ENCODE results near the gene SDR9C7.

The SDR9C7 gene

DNA sequence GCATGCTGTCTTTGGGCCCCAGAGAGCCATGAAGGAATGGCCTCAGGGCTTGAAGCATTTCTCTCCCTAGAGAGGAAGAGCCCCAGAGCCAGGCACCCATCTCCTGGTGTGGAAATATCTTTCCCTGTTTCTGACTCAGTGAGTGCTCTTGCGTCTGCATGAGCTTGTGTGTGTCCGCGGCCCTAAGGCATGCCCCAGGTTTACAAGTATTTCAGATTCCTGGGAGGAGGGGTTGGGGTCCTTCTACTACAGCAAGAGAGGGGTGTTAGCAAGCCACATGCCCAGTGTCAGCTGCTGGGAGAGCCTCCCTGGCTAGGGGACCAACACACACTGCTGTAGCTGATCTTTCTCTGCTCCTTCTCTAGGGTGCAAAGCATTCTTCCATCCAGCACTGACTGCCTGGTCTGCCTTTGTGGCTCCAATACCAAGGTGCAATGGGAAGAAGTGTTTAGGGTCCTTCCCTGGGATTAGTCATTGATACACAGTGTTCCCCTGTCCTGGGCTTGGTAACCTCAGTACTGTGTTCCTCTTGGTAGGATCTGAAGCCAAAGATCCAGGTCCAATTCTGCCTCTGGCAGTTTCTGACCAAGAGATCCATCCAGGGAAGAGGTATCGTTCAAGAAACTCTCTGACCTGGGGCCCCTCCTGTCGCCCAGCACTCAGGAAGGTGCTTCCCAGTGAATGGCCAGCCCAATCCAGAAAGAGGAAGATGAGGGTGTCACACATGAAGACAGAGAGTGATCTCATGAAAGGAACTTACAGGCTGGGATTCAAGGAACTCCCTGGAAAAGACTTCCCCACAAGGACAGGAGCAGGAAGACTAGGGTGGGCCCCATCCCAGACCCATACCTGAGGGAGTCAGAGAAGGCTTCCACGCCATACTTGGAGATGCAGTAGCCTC lies 20.1 kb upstream of the SDR9C7 start:
- TF ChIP-seq, protein P1, sequence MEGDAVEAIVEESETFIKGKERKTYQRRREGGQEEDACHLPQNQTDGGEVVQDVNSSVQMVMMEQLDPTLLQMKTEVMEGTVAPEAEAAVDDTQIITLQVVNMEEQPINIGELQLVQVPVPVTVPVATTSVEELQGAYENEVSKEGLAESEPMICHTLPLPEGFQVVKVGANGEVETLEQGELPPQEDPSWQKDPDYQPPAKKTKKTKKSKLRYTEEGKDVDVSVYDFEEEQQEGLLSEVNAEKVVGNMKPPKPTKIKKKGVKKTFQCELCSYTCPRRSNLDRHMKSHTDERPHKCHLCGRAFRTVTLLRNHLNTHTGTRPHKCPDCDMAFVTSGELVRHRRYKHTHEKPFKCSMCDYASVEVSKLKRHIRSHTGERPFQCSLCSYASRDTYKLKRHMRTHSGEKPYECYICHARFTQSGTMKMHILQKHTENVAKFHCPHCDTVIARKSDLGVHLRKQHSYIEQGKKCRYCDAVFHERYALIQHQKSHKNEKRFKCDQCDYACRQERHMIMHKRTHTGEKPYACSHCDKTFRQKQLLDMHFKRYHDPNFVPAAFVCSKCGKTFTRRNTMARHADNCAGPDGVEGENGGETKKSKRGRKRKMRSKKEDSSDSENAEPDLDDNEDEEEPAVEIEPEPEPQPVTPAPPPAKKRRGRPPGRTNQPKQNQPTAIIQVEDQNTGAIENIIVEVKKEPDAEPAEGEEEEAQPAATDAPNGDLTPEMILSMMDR (IDR thresholded peaks at IDR 0.05; ENCODE audit: low read length, missing control alignments), result no peak
- H3K4me3 ChIP-seq (replicated peaks; ENCODE audit: low read depth, low read length), result no peak overlapping the region
- DNase-seq (ENCODE audit: low read depth), result no peak

- TF ChIP-seq, protein P1 (IDR thresholded peaks at IDR 0.05; ENCODE audit: low read length, missing control alignments), result no peak
- H3K4me3 ChIP-seq (replicated peaks; ENCODE audit: low read depth, low read length), result no peak overlapping the region
- DNase-seq (ENCODE audit: low read depth), result no peak
Observed at GRCh38 chr12:56953314-56953713, 19.1 kb upstream of the SDR9C7 start.

DNA sequence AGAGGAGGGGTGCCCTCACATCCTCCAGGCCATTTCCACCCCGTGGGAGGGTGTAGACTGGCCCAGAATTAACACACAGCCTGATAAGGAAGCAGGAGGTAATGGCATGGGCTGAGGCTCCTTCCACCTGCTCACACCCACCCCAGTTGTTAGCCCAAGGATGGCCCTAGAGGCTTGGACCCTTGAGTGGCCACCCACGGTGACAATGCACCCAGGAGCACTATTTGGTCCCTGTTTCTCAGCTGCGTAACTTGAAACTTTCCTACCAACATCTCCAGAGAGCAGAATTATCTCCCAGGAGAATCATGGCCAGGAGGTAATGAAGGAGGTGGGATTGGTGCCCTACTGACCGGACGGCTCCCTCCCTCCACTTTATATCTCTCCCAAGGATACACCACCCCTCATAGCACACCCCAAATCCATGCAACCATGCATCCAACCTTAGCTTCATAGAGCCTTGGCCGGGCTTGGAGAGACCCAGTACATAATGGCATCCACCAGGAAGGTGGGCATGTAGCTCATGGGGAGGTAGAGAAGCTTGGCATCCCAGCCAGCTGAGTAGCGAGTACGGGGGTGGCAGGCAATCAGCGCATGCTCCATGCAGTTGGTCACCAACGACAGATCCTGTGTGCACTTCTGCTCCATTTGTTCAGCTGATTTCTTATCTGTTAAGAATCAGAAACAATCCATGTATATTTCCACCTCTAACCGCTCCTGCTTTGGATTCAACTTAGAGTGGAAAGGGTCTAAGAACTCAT lies 17.6 kb upstream of the SDR9C7 start:
- H3K4me3 ChIP-seq (replicated peaks; ENCODE audit: low read depth, low read length), result no peak overlapping the region
- TF ChIP-seq, protein P1 (IDR thresholded peaks at IDR 0.05; ENCODE audit: low read length, missing control alignments), result no peak
- DNase-seq (ENCODE audit: low read depth), result no peak

DNA sequence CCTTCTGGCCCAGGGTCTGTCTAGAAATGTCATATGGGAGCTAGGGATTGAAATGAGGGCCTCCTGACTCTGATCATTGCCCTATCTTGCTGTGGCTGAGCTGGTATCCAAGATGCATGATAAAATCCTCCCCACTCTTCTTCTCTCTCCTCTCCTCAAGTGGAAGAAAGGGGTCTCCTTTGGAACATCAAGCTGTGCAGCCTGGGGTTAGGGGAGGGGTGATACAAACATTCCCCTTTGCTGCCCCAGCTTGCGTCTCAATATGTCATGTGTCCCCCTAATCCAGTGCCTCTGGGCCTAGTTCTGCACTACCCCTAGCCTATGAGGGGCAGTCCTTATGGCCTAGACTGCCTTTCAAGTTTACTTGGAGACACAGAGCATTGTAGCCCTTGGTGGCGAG lies 14.7 kb upstream of the SDR9C7 start:
- TF ChIP-seq, protein P1 (IDR thresholded peaks at IDR 0.05; ENCODE audit: low read length, missing control alignments), result no peak
- no peak overlapping the region for H3K4me3 ChIP-seq (replicated peaks; ENCODE audit: low read depth, low read length)
- DNase-seq (ENCODE audit: low read depth), result no peak

GRCh38 chr12:56948457-56948777 lies 14.2 kb upstream of the SDR9C7 start:
- DNase-seq (ENCODE audit: low read depth), result no peak
- TF ChIP-seq, protein P1 (IDR thresholded peaks at IDR 0.05; ENCODE audit: low read length, missing control alignments), result no peak

GRCh38 chr12:56947633-56948456 lies 13.6 kb upstream of the SDR9C7 start:
- DNase-seq (ENCODE audit: low read depth), result peak; percentile 17
- H3K4me3 ChIP-seq (replicated peaks; ENCODE audit: low read depth, low read length), result no peak overlapping the region
- TF ChIP-seq, protein P1 (IDR thresholded peaks at IDR 0.05; ENCODE audit: low read length, missing control alignments), result no peak

More at GRCh38 chr12:56948457-56948777, 14.2 kb upstream of the SDR9C7 start:
- no peak overlapping the region for H3K4me3 ChIP-seq (replicated peaks; ENCODE audit: low read depth, low read length)
